Urinary bladder (tissue), 4 donors: ENCODE data around the gene LZTS2. TPM values are rescaled to one million over a fixed set of nuclear protein-coding genes. Genes with fewer than 3 reads are reported as not detected.

Experiments
- DNase-seq: peaks from one replicate; pipeline ENCODE4 v3.0.0-alpha.2; 2015; ENCODE audit errors: extremely low spot score
- H3K27ac ChIP-seq: one replicate; pipeline ENCODE4 v1.5.1; 2013; ENCODE audit warnings: low read depth, mild to moderate bottlenecking, moderate library complexity
- H3K36me3 ChIP-seq: one replicate; pipeline ENCODE4 v1.6.1; 2013; ENCODE audit warnings: mild to moderate bottlenecking, moderate library complexity; ENCODE audit not compliant: insufficient read depth
- H3K4me1 ChIP-seq: one replicate; pipeline ENCODE4 v1.6.1; 2013; ENCODE audit warnings: mild to moderate bottlenecking, moderate library complexity; ENCODE audit not compliant: insufficient read depth
- H3K4me3 ChIP-seq: one replicate; pipeline ENCODE4 v1.5.1; 2013; ENCODE audit warnings: low read depth, low read length
- WGBS: extraction: QIAGEN DNeasy Blood & Tissue Kit; methylation state at CpG from one replicate; pipeline ENCODE4 v1.1.7; 2013; 5-methylcytosine and 5-hydroxymethylcytosine counted together
- polyA plus RNA-seq: library from polyadenylated mRNA; stranded (reverse); fragments of 200-250 nt; gene quantifications from one replicate; pipeline ENCODE4 v1.2.3, GENCODE V29; 2013
- total RNA-seq: library from RNA; depleted of rRNA; stranded (reverse); fragments of >200 nt; gene quantifications from one replicate; pipeline ENCODE4 v1.2.3, GENCODE V29; 2014
- donor health status: healthy with polysubstance abuse.
- donor health status: healthy.

The LZTS2 gene
- total and polyA plus RNA-seq, 2 donors: 35.6 to 142 TPM

- H3K4me1 ChIP-seq: no peaks in the 10 kb centered on the region
- no peak overlapping the region for H3K27ac ChIP-seq
- no peaks in the 10 kb centered on the region for H3K36me3 ChIP-seq
- WGBS: 59% methylated on average over 20 of the region's 20 CpGs
- DNase-seq: no peak
- no peak overlapping the region for H3K4me3 ChIP-seq
Measured at GRCh38 chr10:101018118-101018599, 18.6 kb downstream of the LZTS2 start.

DNA sequence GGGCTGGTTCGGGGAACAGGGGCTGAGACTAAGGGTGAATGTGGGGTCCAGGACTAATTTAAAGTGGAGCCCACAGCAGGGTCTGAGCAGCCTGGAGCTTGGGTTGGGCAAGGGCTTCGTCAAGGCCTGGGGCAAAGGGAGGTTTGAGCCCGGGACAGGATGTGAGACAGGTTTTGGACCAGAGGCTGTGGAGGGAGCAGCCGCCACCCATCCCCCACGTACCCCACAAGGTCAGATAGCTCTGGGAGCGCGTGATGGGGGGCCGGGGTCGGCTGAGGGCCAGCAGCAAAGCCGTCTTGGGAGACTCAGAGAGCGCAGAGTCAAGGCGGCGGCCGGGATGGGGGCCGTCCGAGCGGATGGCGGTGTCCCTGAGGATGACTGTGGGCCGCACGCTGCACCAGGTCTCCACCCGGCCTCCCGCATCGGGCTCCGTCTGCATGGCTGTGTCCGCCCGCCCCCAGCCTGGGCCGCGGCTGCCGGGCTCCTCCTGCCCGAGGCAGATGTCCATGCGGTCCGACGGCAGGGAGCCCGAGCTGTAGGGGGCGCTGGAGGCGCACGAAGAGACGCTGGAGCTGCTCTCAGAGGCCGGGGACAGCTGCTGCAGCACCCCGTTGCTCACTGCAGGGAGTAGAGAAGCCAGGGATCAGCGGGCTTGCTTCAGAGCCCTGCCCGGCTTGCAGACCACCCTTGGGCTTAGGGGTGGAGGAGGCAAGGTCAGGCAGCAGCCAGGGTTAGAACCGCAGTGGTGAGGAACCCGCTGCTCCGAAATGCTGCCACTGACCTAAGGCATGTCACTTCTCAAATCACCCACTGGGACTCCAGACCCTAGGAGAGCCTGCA, 19.2 kb downstream of the LZTS2 start:
- WGBS: 19% methylated on average over 45 of the region's 45 CpGs
- no peaks in the 10 kb centered on the region for H3K4me1 ChIP-seq
- DNase-seq: no peak
- H3K4me3 ChIP-seq: no peak overlapping the region
- no peak overlapping the region for H3K27ac ChIP-seq
- H3K36me3 ChIP-seq: no peaks in the 10 kb centered on the region

- Histone ChIP-seq H3K4me3 (no peak overlapping the region), H3K27ac (no peak overlapping the region), H3K4me1 (no peaks in the 10 kb centered on the region), H3K36me3 (no peaks in the 10 kb centered on the region)
- no peak for DNase-seq
- 65% methylated on average over 2 of the region's 2 CpGs for WGBS
Measured at GRCh38 chr10:101019440-101019703, 19.8 kb downstream of the LZTS2 start.

GRCh38 chr10:101020427-101021075, 20.9 kb downstream of the LZTS2 start:
- no peak overlapping the region for H3K27ac ChIP-seq
- H3K4me3 ChIP-seq: no peak overlapping the region
- no peaks in the 10 kb centered on the region for H3K4me1 ChIP-seq
- H3K36me3 ChIP-seq: no peaks in the 10 kb centered on the region
- DNase-seq: no peak
- WGBS: 81% methylated on average over 10 of the region's 10 CpGs

GRCh38 chr10:101021239-101021638, 21.6 kb downstream of the LZTS2 start:
- no peak for DNase-seq
- H3K4me3 ChIP-seq: no peak overlapping the region
- no peaks in the 10 kb centered on the region for H3K36me3 ChIP-seq
- WGBS: 86% methylated on average over 4 of the region's 4 CpGs
- no peak overlapping the region for H3K27ac ChIP-seq
- no peaks in the 10 kb centered on the region for H3K4me1 ChIP-seq

DNA sequence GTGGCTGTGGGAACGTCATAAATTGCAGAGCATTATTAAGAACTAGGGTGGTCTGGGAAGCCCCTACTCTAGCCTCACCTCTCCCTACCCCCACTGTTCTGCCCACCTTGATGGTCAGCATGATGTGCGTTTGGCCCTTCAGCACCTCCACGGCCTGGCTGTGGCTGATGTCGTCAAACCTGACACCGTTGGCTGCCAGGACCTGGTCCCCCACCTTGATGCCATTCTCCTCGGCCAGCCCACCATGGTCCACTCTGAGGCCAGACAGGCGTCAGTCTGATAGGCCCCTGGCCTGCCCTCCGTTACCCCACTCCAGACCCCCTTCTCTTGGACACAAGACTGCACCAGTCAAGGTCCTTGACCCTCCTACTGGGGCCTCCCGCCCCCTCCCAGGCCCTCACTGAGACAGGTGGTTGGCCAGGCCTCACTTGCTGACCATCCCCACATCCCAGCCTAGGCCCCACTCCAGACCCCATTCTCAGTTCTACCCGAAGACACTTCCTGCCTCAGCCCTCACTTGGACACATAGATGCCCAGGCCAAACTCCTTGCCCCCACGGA, 22.2 kb downstream of the LZTS2 start:
- no peak overlapping the region for H3K27ac ChIP-seq
- no peaks in the 10 kb centered on the region for H3K36me3 ChIP-seq
- 84% methylated on average over 11 of the region's 11 CpGs for WGBS
- H3K4me1 ChIP-seq: no peaks in the 10 kb centered on the region
- H3K4me3 ChIP-seq: no peak overlapping the region
- no peak for DNase-seq

DNA sequence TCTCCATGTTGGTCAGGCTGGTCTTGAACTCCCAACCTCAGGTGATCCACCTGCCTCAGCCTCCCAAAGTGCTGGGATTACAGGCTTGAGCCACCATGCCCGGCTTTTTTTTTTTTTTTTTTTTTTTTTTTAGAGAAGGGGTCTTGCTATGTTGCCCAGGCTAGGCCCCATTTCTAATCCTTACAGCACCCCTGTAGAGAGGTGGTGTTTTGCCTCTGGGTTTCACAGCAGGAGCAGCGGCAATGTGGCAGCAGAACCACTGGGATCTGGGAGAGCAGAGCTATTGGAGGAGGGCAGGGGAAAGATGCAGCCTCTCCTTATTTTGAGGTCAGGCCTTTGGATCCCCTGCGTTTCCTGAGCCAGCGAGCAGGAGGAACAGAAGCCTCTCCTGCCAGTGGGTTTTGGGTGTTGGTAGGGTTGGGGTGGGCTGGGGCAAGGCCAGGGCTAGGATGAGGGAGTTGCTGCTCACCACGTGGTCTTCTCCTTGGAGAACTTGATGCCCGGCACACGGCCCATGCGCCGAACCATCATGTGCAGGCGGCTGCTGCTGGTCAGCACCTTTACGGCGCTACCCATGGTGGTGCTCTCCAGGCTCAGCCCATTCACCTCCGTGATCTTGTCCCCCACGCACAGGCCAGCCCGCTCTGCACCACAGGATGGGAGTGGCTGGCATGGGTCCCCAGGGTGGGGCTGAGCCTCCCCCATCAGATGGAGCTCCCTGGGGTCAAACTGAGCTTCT, 23.5 kb downstream of the LZTS2 start:
- Histone ChIP-seq H3K4me1 (no peaks in the 10 kb centered on the region), H3K36me3 (no peaks in the 10 kb centered on the region), H3K4me3 (no peak overlapping the region), H3K27ac (no peak overlapping the region)
- DNase-seq: no peak
- 92% methylated on average over 15 of the region's 15 CpGs for WGBS

DNA sequence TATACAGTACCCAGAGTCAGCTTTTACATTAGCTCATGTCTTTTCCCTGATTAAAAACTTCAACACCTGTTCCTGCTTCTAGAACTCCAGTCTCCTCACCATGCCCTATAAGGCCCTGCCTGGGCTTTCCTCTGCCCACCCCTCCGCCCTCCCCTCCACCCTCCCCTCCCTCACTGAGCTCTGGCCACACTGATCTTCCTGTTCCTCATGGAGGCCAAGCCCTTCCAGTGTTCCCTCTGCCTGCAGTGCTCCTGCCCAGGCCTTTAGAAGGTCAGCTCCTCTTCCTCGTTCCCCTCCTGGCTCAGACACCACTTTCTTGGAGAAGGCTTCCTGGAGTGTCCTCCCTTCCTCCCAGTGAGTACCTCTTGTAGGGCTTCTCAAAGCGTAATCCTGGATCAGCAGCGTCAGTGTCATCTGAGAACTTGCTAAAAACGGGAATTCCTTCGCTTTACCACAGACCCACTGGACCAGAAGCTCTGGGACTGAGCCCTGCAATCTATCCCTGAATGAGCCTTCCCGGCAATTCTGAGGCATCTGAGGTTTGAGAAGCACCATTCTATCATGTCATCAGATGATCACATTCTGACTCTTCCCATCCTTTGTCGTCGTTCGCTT, 27.6 kb downstream of the LZTS2 start:
- H3K36me3 ChIP-seq: no peaks in the 10 kb centered on the region
- no peak for DNase-seq
- WGBS: 67% methylated on average over 10 of the region's 10 CpGs
- no peak overlapping the region for H3K4me3 ChIP-seq
- H3K27ac ChIP-seq: no peak overlapping the region
- H3K4me1 ChIP-seq: no peaks in the 10 kb centered on the region

- H3K4me3 ChIP-seq: no peak overlapping the region
- H3K36me3 ChIP-seq: no peaks in the 10 kb centered on the region
- DNase-seq: no peak
- no peak overlapping the region for H3K27ac ChIP-seq
- H3K4me1 ChIP-seq: no peaks in the 10 kb centered on the region
- 63% methylated on average over 7 of the region's 7 CpGs for WGBS
Measured at GRCh38 chr10:101028446-101029337, 29.1 kb downstream of the LZTS2 start.

GRCh38 chr10:101029520-101030295, 30.1 kb downstream of the LZTS2 start:
- Histone ChIP-seq H3K27ac (no peak overlapping the region), H3K36me3 (no peaks in the 10 kb centered on the region), H3K4me3 (no peak overlapping the region), H3K4me1 (no peaks in the 10 kb centered on the region)
- no peak for DNase-seq
- WGBS: 59% methylated on average over 27 of the region's 27 CpGs

GRCh38 chr10:101030496-101031127, 31.0 kb downstream of the LZTS2 start:
- H3K4me3 ChIP-seq: peak overlapping the region; percentile 76
- no peaks in the 10 kb centered on the region for H3K36me3 ChIP-seq
- DNase-seq: no peak
- H3K4me1 ChIP-seq: no peaks in the 10 kb centered on the region
- no peak overlapping the region for H3K27ac ChIP-seq
- WGBS: 12% methylated on average over 25 of the region's 25 CpGs
